Urinary bladder (tissue), 4 donors: ENCODE measurements around the gene ZNF616. TPM values are rescaled to one million over a fixed set of nuclear protein-coding genes. Genes with fewer than 3 reads are reported as not detected.
"Not testable (repeated sequence)": the region's sequence is repeated elsewhere in the genome, so short reads cannot be mapped to it uniquely, and the experiment has no call there.

Experiments used
- DNase-seq: peaks from one replicate; pipeline ENCODE4 v3.0.0-alpha.2; 2015; ENCODE audit errors: extremely low spot score
- H3K27ac ChIP-seq: one replicate; pipeline ENCODE4 v1.5.1; 2013; ENCODE audit warnings: low read depth, mild to moderate bottlenecking, moderate library complexity
- H3K36me3 ChIP-seq: one replicate; pipeline ENCODE4 v1.6.1; 2013; ENCODE audit warnings: mild to moderate bottlenecking, moderate library complexity; ENCODE audit not compliant: insufficient read depth
- H3K4me1 ChIP-seq: one replicate; pipeline ENCODE4 v1.6.1; 2013; ENCODE audit warnings: mild to moderate bottlenecking, moderate library complexity; ENCODE audit not compliant: insufficient read depth
- H3K4me3 ChIP-seq: one replicate; pipeline ENCODE4 v1.5.1; 2013; ENCODE audit warnings: low read depth, low read length
- WGBS: extraction: QIAGEN DNeasy Blood & Tissue Kit; methylation state at CpG from one replicate; pipeline ENCODE4 v1.1.7; 2013; 5-methylcytosine and 5-hydroxymethylcytosine counted together
- polyA plus RNA-seq: library from polyadenylated mRNA; stranded (reverse); fragments of 200-250 nt; gene quantifications from one replicate; pipeline ENCODE4 v1.2.3, GENCODE V29; 2013
- total RNA-seq: library from RNA; depleted of rRNA; stranded (reverse); fragments of >200 nt; gene quantifications from one replicate; pipeline ENCODE4 v1.2.3, GENCODE V29; 2014
- donor health status: healthy with polysubstance abuse.
- donor health status: healthy.

The ZNF616 gene
- total and polyA plus RNA-seq, 2 donors = 4.9 to 26.1 TPM

DNA sequence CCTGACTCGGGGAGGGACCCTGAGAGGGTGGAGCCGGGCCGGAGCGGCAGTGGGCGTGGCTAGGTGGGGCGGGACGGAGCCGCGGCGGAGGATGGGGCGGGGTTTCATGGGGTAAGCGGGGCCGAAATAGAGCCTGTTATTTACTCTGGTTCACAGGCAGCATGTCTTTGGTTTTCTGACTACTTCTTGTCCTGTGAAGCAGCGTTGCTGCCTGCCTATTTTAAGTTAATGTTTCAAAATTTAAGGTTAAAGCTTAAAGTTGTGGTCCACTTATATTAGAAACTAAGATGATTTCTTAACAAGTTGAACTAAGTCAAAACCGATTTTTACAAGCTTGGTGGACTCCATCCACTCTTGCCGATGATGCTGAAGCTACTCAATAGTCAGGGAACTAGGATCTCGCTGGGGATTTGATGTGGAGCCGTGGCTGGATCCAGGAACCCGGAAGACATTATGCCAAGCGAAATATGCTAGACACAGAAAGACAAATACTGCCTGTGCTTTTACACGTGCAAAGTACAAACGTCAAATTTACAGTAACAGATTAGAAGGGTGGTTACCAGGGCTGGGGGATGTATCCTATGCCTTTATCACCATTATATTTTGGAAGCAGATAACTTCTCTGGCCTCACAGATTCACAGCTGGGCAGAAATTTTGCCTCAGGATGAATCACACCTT lies 433 bp upstream of the ZNF616 start:
- Histone ChIP-seq H3K4me3 (peak overlapping the region; percentile 12), H3K27ac (peak overlapping the region; percentile 66), H3K4me1 (no peaks in the 10 kb centered on the region), H3K36me3 (no peaks in the 10 kb centered on the region)
- WGBS = 9% methylated on average over 22 of the region's 22 CpGs
- DNase-seq = no peak

DNA sequence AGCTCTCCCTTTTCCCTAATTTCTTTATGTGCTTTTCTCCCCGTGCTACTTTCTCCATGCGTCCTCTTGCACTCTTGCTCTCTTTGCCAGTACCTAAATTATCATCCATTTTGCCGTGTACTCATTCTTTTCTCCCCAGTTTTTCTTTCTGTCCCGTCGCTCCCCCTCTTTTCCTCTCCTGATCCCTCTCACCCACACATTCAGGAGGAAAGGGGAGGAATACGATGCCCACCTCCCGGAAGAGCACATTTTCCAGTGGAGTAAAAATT lies 821 bp downstream of the ZNF616 start:
- under 1% methylated on average over 7 of the region's 7 CpGs for WGBS
- H3K27ac ChIP-seq = no peak overlapping the region

DNA sequence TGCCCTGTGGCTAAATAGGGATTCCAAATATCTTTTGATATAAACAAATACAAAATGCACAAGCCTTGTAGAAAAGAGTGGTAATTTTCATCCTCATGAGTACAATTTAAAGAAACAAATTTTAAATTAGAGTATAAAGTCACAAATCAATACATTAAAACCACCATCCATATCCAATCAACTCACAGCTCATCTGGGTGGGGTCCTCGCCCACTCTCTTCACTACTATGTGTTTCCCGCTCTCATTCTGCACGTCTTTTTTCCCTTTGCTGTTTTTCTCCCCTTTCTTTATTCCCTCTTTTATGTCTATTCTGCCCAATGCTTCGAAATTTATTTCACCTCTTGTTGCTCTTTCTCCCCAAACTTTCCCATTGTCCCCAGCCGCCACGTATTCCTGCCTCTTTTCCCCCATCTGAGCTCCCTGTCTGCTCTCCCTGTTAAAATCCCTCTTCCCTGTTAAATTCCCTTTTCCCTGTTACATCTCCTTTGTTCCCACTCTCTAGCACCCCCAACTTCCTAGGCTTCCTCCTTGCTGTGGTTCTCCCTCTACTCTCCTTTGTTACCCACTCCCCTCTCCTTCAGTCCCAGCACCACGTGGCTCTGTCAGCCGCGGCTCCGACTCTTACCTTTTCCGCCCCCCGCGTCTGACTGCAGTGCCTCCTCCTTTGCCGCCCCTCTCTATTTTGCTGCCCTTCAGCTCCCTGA lies 1.3 kb downstream of the ZNF616 start:
- H3K4me1 ChIP-seq = no peaks in the 10 kb centered on the region
- H3K36me3 ChIP-seq = no peaks in the 10 kb centered on the region
- no peak overlapping the region for H3K27ac ChIP-seq
- peak; percentile 15 for DNase-seq
- peak overlapping the region; percentile 58 for H3K4me3 ChIP-seq
- 3% methylated on average over 14 of the region's 14 CpGs for WGBS

More for the DNA sequence above, 821 bp downstream of the ZNF616 start:
- no peaks in the 10 kb centered on the region for H3K36me3 ChIP-seq
- no peaks in the 10 kb centered on the region for H3K4me1 ChIP-seq
- peak overlapping the region; percentile 58 for H3K4me3 ChIP-seq
- peak; percentile 6 for DNase-seq

DNA sequence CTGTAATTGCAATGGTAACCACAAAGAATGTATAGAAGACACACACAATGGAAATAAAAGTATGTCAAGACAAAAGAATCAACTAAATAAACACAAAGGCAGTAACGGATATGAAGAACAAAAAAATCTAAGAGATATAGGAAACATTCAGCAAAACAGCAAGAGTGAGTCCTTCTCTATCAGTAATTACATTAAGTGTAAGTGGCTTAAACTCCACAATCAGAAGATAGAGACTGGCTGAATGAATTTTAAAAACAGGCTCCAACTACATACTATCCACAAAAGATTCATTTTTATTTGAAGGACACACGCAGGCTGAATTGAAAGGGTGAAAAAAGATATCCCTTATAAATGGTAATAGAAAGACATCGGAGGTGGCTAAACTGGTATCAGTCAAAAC lies 19.5 kb downstream of the ZNF616 start:
- 98% methylated on average over 3 of the region's 3 CpGs for WGBS

DNA sequence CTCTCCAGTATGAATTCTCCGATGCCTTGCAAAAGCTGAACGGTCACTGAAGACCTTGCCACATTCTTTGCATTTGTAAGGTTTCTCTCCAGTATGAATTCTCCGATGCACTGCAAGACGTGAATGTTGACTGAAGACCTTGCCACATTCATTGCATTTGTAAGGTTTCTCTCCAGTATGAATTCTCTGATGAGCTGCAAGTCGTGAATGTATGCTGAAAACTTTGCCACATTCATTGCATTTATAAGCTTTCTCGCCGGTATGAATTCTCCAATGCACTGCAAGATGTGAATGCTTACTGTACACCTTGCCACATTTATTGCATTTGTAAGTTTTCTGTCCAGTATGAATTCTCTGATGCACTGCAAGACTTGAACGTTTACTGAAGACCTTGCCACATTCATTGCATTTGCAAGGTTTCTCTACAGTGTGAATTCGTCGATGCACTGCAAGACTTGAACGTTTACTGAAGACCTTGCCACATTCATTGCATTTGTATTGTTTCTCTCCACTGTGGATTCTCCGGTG lies 24.1 kb downstream of the ZNF616 start:
- H3K4me3 ChIP-seq = no peak overlapping the region
- H3K36me3 ChIP-seq = peaks cover 17% of the 10 kb centered on the region
- WGBS = 98% methylated on average over 12 of the region's 12 CpGs
- no peak for DNase-seq
- H3K4me1 ChIP-seq = no peaks in the 10 kb centered on the region
- no peak overlapping the region for H3K27ac ChIP-seq

More for the DNA sequence above, 19.5 kb downstream of the ZNF616 start:
- Histone ChIP-seq H3K36me3 (peaks cover 28% of the 10 kb centered on the region), H3K27ac (no peak overlapping the region), H3K4me3 (no peak overlapping the region), H3K4me1 (no peaks in the 10 kb centered on the region)
- no peak for DNase-seq

DNA sequence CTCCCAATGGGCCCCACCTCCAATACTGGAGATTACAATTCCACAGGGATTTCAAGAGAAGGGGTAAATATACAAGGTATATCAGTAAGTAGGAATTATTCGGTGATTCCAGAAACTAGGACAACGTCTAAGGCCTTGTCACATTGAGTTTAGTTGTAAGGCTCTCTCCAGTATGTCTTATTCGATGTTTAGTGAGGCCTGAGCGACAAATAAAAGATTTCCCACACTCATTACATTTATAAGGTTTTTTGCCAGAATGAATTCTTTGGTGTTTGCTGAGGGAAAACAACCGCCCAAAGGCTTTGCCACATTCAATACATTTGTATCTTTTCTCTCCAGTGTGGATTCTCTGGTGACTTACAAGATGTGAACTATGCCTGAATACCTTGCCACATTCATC lies 25.0 kb downstream of the ZNF616 start:
- peaks cover 17% of the 10 kb centered on the region for H3K36me3 ChIP-seq
- no peak overlapping the region for H3K4me3 ChIP-seq
- WGBS = 96% methylated on average over 5 of the region's 5 CpGs
- H3K4me1 ChIP-seq = no peaks in the 10 kb centered on the region
- no peak overlapping the region for H3K27ac ChIP-seq
- no peak for DNase-seq

DNA sequence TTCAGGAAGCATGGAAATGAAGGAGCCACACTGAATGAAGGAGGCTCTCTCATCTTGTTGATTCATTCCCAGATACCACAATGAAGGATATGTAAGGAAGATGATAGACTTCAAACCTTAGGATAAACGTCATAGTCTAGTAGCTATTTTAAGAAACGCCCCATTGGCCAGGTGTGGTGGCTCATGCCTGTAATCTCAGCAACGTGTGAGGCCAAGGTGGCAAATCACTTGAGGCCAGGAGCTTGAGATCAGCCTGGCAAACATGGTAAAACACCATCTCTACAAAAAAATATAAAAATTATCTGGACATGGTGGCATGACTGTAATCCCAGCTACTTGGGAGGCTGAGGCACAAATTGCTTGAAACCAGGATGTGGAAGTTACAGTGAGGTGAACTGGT lies 27.1 kb downstream of the ZNF616 start:
- no peak for DNase-seq
- Histone ChIP-seq H3K36me3 (peaks cover 10% of the 10 kb centered on the region), H3K4me3 (no peak overlapping the region), H3K4me1 (no peaks in the 10 kb centered on the region), H3K27ac (no peak overlapping the region)
- WGBS = 90% methylated on average over 3 of the region's 3 CpGs

DNA sequence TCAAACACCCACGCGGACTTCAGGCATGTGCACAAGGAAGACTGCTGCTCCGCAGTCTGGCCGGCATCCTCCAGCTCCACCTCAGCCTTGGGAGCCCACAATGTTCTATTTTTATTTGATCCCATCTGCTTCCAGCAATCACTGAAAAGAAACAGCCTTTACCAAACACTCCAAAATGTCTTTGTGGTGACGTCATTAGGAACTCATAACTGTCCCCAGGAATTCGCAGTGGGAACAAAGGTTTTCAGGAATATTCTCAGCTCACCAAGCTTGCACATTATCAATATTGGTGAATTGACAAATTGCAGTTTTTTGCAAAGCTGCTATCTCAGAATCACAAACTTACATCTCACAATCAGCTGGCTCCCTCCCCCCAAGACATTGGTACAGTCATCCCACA lies 29.0 kb downstream of the ZNF616 start:
- no peak for DNase-seq
- Histone ChIP-seq H3K4me1 (no peaks in the 10 kb centered on the region), H3K27ac (no peak overlapping the region), H3K36me3 (peaks cover under 1% of the 10 kb centered on the region), H3K4me3 (no peak overlapping the region)
- WGBS = 93% methylated on average over 6 of the region's 6 CpGs

DNA sequence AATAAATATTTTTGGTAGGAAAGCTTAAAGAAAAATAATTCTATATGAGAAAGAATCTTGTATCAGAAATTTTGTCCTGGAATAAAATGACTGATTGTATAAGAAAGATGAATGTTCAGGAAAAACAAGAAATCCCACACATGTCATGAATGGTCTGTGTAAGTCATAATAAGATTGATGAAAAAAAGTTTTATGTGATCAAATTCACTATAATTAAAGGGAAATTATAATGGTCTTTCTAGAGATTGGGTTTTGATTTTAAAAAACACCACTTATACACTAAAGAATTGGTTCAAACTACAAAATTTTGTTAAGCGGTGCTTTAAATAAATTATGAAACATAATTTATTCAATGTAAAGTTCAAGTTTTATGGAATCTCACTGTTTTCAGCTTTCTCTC lies 37.0 kb downstream of the ZNF616 start:
- WGBS = 96% methylated on average over 1 of the region's 1 CpG
- no peak for DNase-seq
- Histone ChIP-seq H3K36me3 (no peaks in the 10 kb centered on the region), H3K27ac (no peak overlapping the region), H3K4me1 (no peaks in the 10 kb centered on the region), H3K4me3 (no peak overlapping the region)

DNA sequence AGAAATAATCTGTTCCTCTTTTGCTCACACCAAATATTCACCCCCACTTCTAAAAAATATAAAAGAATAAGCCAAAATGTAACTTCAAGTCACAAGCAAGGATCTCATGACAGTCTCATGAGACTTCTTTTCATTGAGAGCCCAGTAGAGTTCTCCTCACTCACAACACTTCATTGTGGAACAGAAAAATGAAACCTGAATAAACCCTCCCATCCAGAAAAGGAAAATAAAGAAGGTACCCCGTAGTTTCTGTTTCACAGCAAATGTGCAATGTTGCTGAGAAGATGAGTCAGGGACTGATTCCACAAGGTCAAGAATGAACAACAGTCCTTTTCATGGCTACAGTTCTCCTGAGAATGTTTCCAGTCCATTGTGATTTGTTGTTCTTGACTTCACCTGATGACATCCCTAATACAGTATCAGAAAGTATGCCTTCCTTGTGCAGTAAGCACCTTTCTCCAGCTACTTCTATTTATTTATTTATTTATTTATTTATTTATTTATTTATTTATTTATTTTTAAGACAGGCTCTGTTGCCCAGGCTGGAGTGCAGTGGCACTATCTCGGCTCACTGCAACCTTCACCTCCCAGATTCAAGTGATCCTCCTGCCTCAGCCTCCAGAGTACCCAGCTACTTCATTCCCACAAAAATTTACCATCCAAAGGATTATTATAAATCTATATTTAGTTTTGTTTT lies 37.7 kb downstream of the ZNF616 start:
- Histone ChIP-seq H3K4me1 (no peaks in the 10 kb centered on the region), H3K4me3 (no peak overlapping the region), H3K36me3 (no peaks in the 10 kb centered on the region), H3K27ac (no peak overlapping the region)
- no peak for DNase-seq
- 80% methylated on average over 2 of the region's 2 CpGs for WGBS

DNA sequence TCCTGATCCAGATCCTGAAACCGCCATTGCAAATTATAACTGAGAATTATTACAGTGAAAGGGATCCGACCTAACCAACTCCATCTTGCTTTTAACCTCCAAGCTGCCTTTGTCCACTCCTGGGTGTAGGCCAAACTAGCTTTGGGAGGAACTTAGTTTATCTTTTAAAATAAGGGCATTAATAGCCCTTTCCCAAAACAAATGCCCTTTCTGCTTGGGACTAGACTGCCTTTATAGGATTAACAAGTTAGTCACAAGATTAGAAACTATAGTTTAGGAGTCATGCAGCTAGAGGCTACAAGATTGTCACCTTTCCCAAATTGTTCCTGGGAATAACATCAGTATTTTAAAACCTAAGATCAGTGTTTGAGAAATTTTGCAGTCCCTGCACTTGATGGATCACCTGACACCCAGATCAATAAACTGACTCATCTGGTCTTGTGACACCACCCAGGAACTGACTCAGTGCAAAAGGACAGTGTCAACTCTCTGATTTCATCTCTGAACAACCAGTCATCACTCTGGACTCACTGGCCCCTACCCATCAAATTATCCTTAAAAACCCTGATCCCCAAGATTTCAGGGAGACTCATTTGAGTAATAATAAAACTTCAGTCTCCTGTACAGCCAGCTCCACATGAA lies 40.1 kb downstream of the ZNF616 start:
- Histone ChIP-seq H3K4me1 (no peaks in the 10 kb centered on the region), H3K4me3 (no peak overlapping the region), H3K36me3 (no peaks in the 10 kb centered on the region), H3K27ac (no peak overlapping the region)
- 85% methylated on average over 2 of the region's 2 CpGs for WGBS
- DNase-seq = no peak

DNA sequence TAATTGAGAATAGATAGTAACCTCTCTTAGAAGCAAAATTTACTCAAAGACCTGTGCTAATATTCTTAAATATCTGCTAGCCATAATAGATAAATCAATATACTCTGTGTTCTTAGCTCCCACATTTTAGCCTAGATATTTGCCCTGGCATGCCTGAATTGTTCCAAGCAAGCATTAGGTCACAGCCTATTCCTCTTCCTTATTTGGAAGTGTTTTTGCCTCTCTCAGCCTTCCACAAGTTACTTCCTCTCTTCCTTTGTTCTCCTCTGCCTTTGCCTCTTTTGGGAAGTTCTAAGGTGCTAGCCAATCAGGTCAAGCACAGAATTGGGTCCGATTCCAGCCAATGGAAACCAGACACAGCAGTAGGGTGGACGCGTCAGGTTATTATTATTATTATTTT lies 43.3 kb downstream of the ZNF616 start:
- H3K27ac ChIP-seq, H3K4me1 ChIP-seq, H3K4me3 ChIP-seq, DNase-seq, H3K36me3 ChIP-seq: not testable (repeated sequence)
- 84% methylated on average over 3 of the region's 3 CpGs for WGBS

DNA sequence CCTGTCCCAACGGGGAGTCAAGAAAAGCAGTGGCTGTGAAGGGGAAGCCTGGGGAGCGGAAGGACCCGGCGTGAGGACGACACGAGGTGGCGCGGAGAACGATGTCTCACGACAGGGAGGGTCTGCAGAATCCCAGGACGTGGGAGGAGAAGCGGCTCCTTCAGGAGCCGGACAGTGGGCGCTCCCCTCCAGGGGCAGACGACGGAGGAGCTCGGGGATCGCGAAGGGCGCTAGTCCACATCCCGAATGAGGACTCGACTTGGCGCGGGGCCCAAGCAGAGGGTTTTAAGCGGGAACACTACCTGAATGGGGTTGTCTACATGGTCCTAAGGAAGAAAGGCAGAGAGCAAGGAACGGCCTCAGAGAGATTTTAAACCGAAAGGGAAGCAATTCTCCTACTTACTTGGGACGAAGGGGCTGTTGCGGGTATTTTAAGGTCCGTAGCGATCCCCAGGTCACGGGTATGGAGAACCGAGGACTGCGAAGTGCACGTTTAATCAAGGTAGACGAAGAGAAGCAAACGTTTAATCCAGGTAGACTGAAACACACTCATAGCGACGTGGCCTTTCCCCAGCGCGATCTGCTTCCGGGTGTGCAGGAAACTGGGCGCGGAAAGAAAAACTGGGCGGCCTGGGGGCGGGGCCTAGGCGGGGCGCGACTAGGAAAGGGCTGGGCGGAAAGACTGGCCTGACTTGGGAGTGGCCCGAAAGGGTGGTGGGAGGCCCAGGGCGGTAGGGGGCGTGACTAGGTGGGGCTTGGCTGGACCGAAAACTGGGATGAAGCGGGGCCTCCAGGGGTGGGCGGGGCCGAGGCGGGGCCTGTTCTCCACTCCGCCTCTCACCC lies 44.3 kb downstream of the ZNF616 start, which contains the start of gene ZNF841:
ZNF841 (minus strand) TSS at position 594 of the 843 bp plus-strand sequence. CDS start 10,964 bp downstream, outside the sequence.
- H3K4me1 ChIP-seq = no peaks in the 10 kb centered on the region
- H3K27ac ChIP-seq = peak within 1 kb of the TSS; percentile 28
- H3K36me3 ChIP-seq = peaks cover 4% of the 10 kb centered on the region
- WGBS = under 1% methylated on average over 59 of the region's 59 CpGs
- DNase-seq = peak; percentile 82
- peak within 1 kb of the TSS; percentile 73 for H3K4me3 ChIP-seq
